Measurements from ENCODE around the gene FXYD5.

- TF ChIP-seq CTCF (IDR thresholded peaks at IDR 0.05; ENCODE audit: low read depth, low read length, poor library complexity, severe bottlenecking), result no peak
- TF ChIP-seq EZH2phosphoT487 (IDR thresholded peaks at IDR 0.05; ENCODE audit: borderline replicate concordance, low read length), result no peak
Measured at GRCh38 chr19:35206379-35206778, 51.8 kb downstream of the FXYD5 start.
